IMR-90 (cell line): Measurements from ENCODE around the gene EIF4B. TPM values are rescaled to one million over a fixed set of nuclear protein-coding genes. Genes with fewer than 3 reads are reported as not detected.

Experiments
- ATAC-seq: fragments of 200-7000 bp; cut with Tn5 transposase; 2 replicates; pipeline ENCODE4 v1.9.1; 2020; ENCODE audit warnings: low read depth, mild to moderate bottlenecking, moderate library complexity
- BruUV-seq: library from RNA; stranded (reverse); fragments of 400-500 nt; replicated peaks from 2 replicates; lab custom pipeline; 2021; lab: Mats Ljungman, UMichigan
- CTCF ChIA-PET: fragments of 300-600 bp; formaldehyde crosslinking; extraction: SDS; loops from one replicate; lab custom pipeline; 2021; ENCODE audit warnings: antibody characterized with exemption; lab: Yijun Ruan, JAX
- POLR2A ChIA-PET: fragments of 300-600 bp; sonication (Branson Sonifier 250); formaldehyde crosslinking; loops from one replicate; lab custom pipeline; 2022; ENCODE audit warnings: antibody characterized with exemption; ENCODE audit not compliant: unreplicated experiment; lab: Charles Lee
- DNase-seq: peaks from one replicate; pipeline ENCODE4 v3.0.0; 2013
- H2AFZ ChIP-seq: replicated peaks from 2 replicates; pipeline ENCODE3; 2013; ENCODE audit warnings: low read length, mild to moderate bottlenecking; ENCODE audit not compliant: poor library complexity
- H2AK5ac ChIP-seq: 2 replicates; pipeline ENCODE4 v1.6.1; 2013; ENCODE audit warnings: low read depth, low read length, inconsistent platforms
- H2AK9ac ChIP-seq: replicated peaks from 2 replicates; pipeline ENCODE3; 2013; ENCODE audit warnings: mild to moderate bottlenecking, low read depth, low read length, moderate library complexity; ENCODE audit not compliant: poor library complexity
- H2BK120ac ChIP-seq: 2 replicates; pipeline ENCODE4 v1.6.1; 2013; ENCODE audit warnings: low read depth, low read length, inconsistent platforms
- H2BK15ac ChIP-seq: 3 replicates; pipeline ENCODE4 v1.6.1; 2013; ENCODE audit warnings: low read depth, low read length, inconsistent platforms
- H2BK20ac ChIP-seq: 2 replicates; pipeline ENCODE4 v1.6.1; 2013; ENCODE audit warnings: low read depth, mild to moderate bottlenecking, inconsistent platforms, low read length, moderate library complexity
- H2BK5ac ChIP-seq: 2 replicates; pipeline ENCODE4 v1.6.1; 2013; ENCODE audit warnings: mild to moderate bottlenecking, low read depth, low read length, inconsistent platforms; ENCODE audit not compliant: poor library complexity, severe bottlenecking
- H3K14ac ChIP-seq: replicated peaks from 2 replicates; pipeline ENCODE4 v1.6.1; 2013; ENCODE audit warnings: low read depth, low read length, inconsistent platforms
- H3K18ac ChIP-seq: 2 replicates; pipeline ENCODE4 v1.6.1; 2013; ENCODE audit warnings: low read depth, low read length, control low read depth
- H3K23ac ChIP-seq: 2 replicates; pipeline ENCODE4 v1.6.1; 2013; ENCODE audit warnings: low read depth, low read length, inconsistent platforms
- H3K27ac ChIP-seq: 2 replicates; pipeline ENCODE4 v1.5.1; 2013; ENCODE audit warnings: mild to moderate bottlenecking, control low read depth, low read length; ENCODE audit not compliant: insufficient read depth
- H3K27me3 ChIP-seq: 2 replicates; pipeline ENCODE4 v1.6.1; 2013; ENCODE audit warnings: low read length; ENCODE audit not compliant: control insufficient read depth, insufficient read depth
- H3K36me3 ChIP-seq: 2 replicates; pipeline ENCODE4 v1.6.1; 2013; ENCODE audit warnings: low read length, mixed read lengths; ENCODE audit not compliant: control insufficient read depth, insufficient read depth
- H3K4ac ChIP-seq: 2 replicates; pipeline ENCODE4 v1.6.1; 2013; ENCODE audit warnings: low read depth, low read length, inconsistent platforms
- H3K4me1 ChIP-seq: 2 replicates; pipeline ENCODE4 v1.6.1; 2013; ENCODE audit warnings: low read length, mixed read lengths; ENCODE audit not compliant: control insufficient read depth, insufficient read depth
- H3K4me2 ChIP-seq: 2 replicates; pipeline ENCODE4 v1.6.1; 2013; ENCODE audit warnings: low read depth, mild to moderate bottlenecking, control low read depth, low read length, moderate library complexity
- H3K4me3 ChIP-seq: 2 replicates; pipeline ENCODE4 v1.5.1; 2013; ENCODE audit warnings: low read depth, mild to moderate bottlenecking, control low read depth, low read length, moderate library complexity; ENCODE audit not compliant: insufficient read depth
- H3K56ac ChIP-seq: 2 replicates; pipeline ENCODE4 v1.6.1; 2013; ENCODE audit warnings: low read length, inconsistent platforms; ENCODE audit not compliant: insufficient read depth; ENCODE audit errors: extremely low read depth
- H3K79me1 ChIP-seq, 2 experiments: 2 replicates each; pipeline ENCODE4 v1.6.1; 2013; ENCODE audit warnings: low read length in 2 of 2, inconsistent platforms in 1 of 2, low read depth in 1 of 2
- H3K9ac ChIP-seq: 2 replicates; pipeline ENCODE4 v1.6.1; 2013; ENCODE audit warnings: low read depth, low read length, control low read depth
- H3K9me1 ChIP-seq: 2 replicates; pipeline ENCODE4 v1.6.1; 2013; ENCODE audit warnings: low read length, inconsistent platforms; ENCODE audit not compliant: insufficient read depth
- H3K9me3 ChIP-seq: 2 replicates; pipeline ENCODE4 v1.6.1; 2013; ENCODE audit warnings: low read length; ENCODE audit not compliant: control insufficient read depth, insufficient read depth
- H4K20me1 ChIP-seq: 2 replicates; pipeline ENCODE4 v1.6.1; 2013; ENCODE audit warnings: low read length, inconsistent platforms; ENCODE audit not compliant: insufficient read depth
- H4K5ac ChIP-seq: 2 replicates; pipeline ENCODE4 v1.6.1; 2013; ENCODE audit warnings: mild to moderate bottlenecking, low read depth, low read length, control low read depth
- H4K8ac ChIP-seq, 2 experiments: 2 replicates each; pipeline ENCODE4 v1.6.1; 2013; ENCODE audit warnings: low read depth in 2 of 2, low read length in 2 of 2, control low read depth in 1 of 2, inconsistent platforms in 1 of 2
- H4K91ac ChIP-seq: 2 replicates; pipeline ENCODE4 v1.6.1; 2013; ENCODE audit warnings: low read depth, low read length, inconsistent platforms; ENCODE audit not compliant: insufficient read depth
- CEBPB ChIP-seq: IDR thresholded peaks from 2 replicates; pipeline ENCODE4 v1.6.1; 2012; ENCODE audit warnings: low read depth, low read length, improper control_type of control experiment
- CHD1 ChIP-seq: IDR thresholded peaks from 2 replicates; pipeline ENCODE4 v1.6.1; 2012; ENCODE audit warnings: low read depth, low read length, improper control_type of control experiment
- ELK1 ChIP-seq: fragments of 150-350 bp; IDR thresholded peaks from 2 replicates; pipeline ENCODE4 v1.6.1; 2016; ENCODE audit warnings: low read depth, mild to moderate bottlenecking, low read length, moderate library complexity, borderline replicate concordance
- FOS ChIP-seq: fragments of 150-350 bp; IDR thresholded peaks from 2 replicates; pipeline ENCODE4 v1.6.1; 2016; ENCODE audit warnings: low read depth, low read length
- MAFK ChIP-seq: IDR thresholded peaks from 2 replicates; pipeline ENCODE4 v1.6.1; 2012; ENCODE audit warnings: low read depth, low read length, improper control_type of control experiment
- MAZ ChIP-seq: IDR thresholded peaks from 2 replicates; pipeline ENCODE4 v1.6.1; 2012; ENCODE audit warnings: low read depth, mild to moderate bottlenecking, low read length, improper control_type of control experiment, moderate library complexity, borderline replicate concordance
- MXI1 ChIP-seq: IDR thresholded peaks from 2 replicates; pipeline ENCODE4 v1.6.1; 2012; ENCODE audit warnings: low read depth, mild to moderate bottlenecking, low read length, moderate library complexity, borderline replicate concordance
- NFE2L2 ChIP-seq: fragments of 150-350 bp; IDR thresholded peaks from 2 replicates; pipeline ENCODE4 v1.6.1; 2016; ENCODE audit warnings: low read depth, mild to moderate bottlenecking, low read length
- POLR2A ChIP-seq: IDR thresholded peaks from 2 replicates; pipeline ENCODE4 v1.6.1; 2012; ENCODE audit warnings: mild to moderate bottlenecking, low read depth, low read length
- RAD21 ChIP-seq: IDR thresholded peaks from 2 replicates; pipeline ENCODE4 v1.6.1; 2012; ENCODE audit warnings: low read length, improper control_type of control experiment
- RCOR1 ChIP-seq: IDR thresholded peaks from 2 replicates; pipeline ENCODE4 v1.6.1; 2012; ENCODE audit warnings: mild to moderate bottlenecking, low read length, improper control_type of control experiment; ENCODE audit not compliant: insufficient replicate concordance
- RFX5 ChIP-seq: IDR thresholded peaks from 2 replicates; pipeline ENCODE4 v1.8.0; 2012; ENCODE audit warnings: low read depth, mild to moderate bottlenecking, low read length, moderate library complexity
- SMC3 ChIP-seq: fragments of 150-350 bp; IDR thresholded peaks from 2 replicates; pipeline ENCODE4 v1.6.1; 2016; ENCODE audit warnings: low read depth, mild to moderate bottlenecking, antibody characterized with exemption, low read length, moderate library complexity
- WGBS, 2 experiments: methylation state at CpG; one replicate each; pipeline versions ENCODE4 v1.1.5 to v1.1.7; 2013; ENCODE audit warnings: missing lambda C conversion rate in 2 of 2; ENCODE audit not compliant: insufficient read length in 1 of 2; ENCODE audit errors: extremely low coverage in 2 of 2; 5-methylcytosine and 5-hydroxymethylcytosine counted together
- dilution Hi-C: fragments of 300-500 bp; cut with HindIII; formaldehyde crosslinking; loops from one replicate; pipeline ENCODE4 v1.14.3; 2018; ENCODE audit warnings: low sequenced_read_pairs; ENCODE audit not compliant: unreplicated experiment
- in situ Hi-C: fragments of 300-500 bp; cut with MboI; formaldehyde crosslinking; loops from 3 replicates; pipeline ENCODE4 v1.14.3; 2019; ENCODE audit warnings: low sequenced_read_pairs, inconsistent platforms, mixed read lengths
- intact Hi-C: fragments of 100-400 bp; cut with micrococcal nuclease; formaldehyde crosslinking; loops from 2 replicates; pipeline ENCODE4 v1.10.0; 2022
- polyA plus RNA-seq, 3 experiments: library from polyadenylated mRNA; depleted of rRNA; stranded (reverse); fragments of >200 nt; gene quantifications; 2 replicates each; pipeline ENCODE4 v1.2.3, GENCODE V29; 2012; ENCODE audit warnings: low replicate concordance in 1 of 3
- total RNA-seq: library from RNA; depleted of rRNA; stranded (reverse); fragments of >200 nt; gene quantifications from 2 replicates; pipeline ENCODE4 v1.2.3, GENCODE V29; 2012
- TF ChIP-seq, protein P1 (sequence below): fragments of 150-350 bp; IDR thresholded peaks from 2 replicates; pipeline ENCODE4 v1.6.1; 2017; ENCODE audit warnings: mild to moderate bottlenecking, antibody characterized with exemption, low read length, low read depth
- TF ChIP-seq, protein P2 (sequence below): conservative IDR thresholded peaks from 2 replicates; pipeline ENCODE4 v1.5.1; 2012; ENCODE audit warnings: mild to moderate bottlenecking, low read depth, low read length, improper control_type of control experiment

The EIF4B gene
- total and polyA plus RNA-seq, 2 of the 4 experiments (the other 2 are of a cell fraction) = 313 to 671 TPM

DNA sequence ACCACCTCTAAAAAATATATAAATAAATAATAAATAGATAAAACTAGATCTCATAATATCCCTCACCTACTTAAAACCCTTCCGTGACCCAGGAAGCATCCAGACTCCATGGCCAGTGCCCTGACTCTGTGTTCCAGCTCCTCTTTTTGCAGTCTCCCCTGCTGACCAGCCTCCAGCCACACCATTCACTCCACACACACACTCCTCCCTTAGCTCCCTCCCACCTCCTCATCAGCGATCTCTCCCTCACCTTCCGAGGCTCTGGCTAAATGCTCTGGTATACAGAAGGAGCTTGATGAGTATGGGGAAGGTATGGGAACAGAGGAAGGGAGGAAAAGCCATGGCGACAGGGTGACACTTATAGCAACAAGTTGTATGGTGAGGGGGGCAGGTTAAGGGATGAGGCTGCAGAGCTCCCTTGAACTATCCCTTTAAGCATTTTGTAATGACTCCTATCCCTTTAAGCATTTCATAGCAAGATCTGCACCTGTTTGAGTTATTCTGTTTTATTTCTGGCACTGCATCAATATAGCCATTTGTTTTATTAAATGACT lies 26.1 kb upstream of the EIF4B start:
- H2BK5ac ChIP-seq = no peak overlapping the region
- H3K9me3 ChIP-seq = no peaks in the 10 kb centered on the region
- peaks cover 15% of the 10 kb centered on the region for H3K4me1 ChIP-seq
- no CpG with 5 or more reads among the region's 4 CpGs for WGBS, 2 experiments
- H3K4me3 ChIP-seq = no peak overlapping the region
- no peak overlapping the region; the same call in 1 of the 2 replicates for H3K27ac ChIP-seq
- POLR2A ChIA-PET = interaction anchor here (1.3 kb wide), 1 partner anchor 95 kb away, joined by 4 read pairs; no protein-coding TSS in a partner anchor
- H2AK9ac ChIP-seq = peak overlapping the region; percentile 42
- H3K79me1 ChIP-seq = no peaks in the 10 kb centered on the region; a peak in 1 of 4 replicates
- H3K4ac ChIP-seq = no peak overlapping the region; the same call in 1 of the 2 replicates
- H3K9me1 ChIP-seq = peaks cover 18% of the 10 kb centered on the region
- peak overlapping the region; percentile 56; the same call in 1 of the 2 replicates for H2BK120ac ChIP-seq
- no peak overlapping the region for H3K9ac ChIP-seq
- no peak overlapping the region for H4K5ac ChIP-seq
- dilution Hi-C loops = loop anchor here (25.0 kb wide), 1 partner anchor 93 kb away; no protein-coding TSS in a partner anchor
- in situ Hi-C loops = loop anchor here (10.0 kb wide), 2 partner anchors 395 to 605 kb away; no protein-coding TSS in a partner anchor
- no peak overlapping the region for H3K56ac ChIP-seq
- no peak overlapping the region for H3K4me2 ChIP-seq
- H4K8ac ChIP-seq = no peak overlapping the region
- peak overlapping the region; percentile 81 for H2AFZ ChIP-seq
- peak overlapping the region; percentile 60 for H2AK5ac ChIP-seq
- no peaks in the 10 kb centered on the region for H4K20me1 ChIP-seq
- intact Hi-C loops = loop anchor here (2.0 to 5.0 kb wide), 3 partner anchors 397 to 833 kb away; no protein-coding TSS in a partner anchor
- peak overlapping the region; percentile 68 for H4K91ac ChIP-seq
- BruUV-seq = no TSS peak
- H3K14ac ChIP-seq = no peak overlapping the region; the same call in 1 of the 2 replicates
- DNase-seq (no peak), ATAC-seq (no peak)
- peaks cover 2% of the 10 kb centered on the region; the same call in 1 of the 2 replicates for H3K27me3 ChIP-seq
- no peak overlapping the region for H3K23ac ChIP-seq
- peak overlapping the region; percentile 83; the same call in 2 of the 3 replicates for H2BK15ac ChIP-seq
- CTCF ChIA-PET = interaction anchor here (0.5 to 6.4 kb wide), 15 partner anchors 12 to 1354 kb away, joined by 3 to 130 read pairs (median 4); no protein-coding TSS in a partner anchor
- no peaks in the 10 kb centered on the region for H3K36me3 ChIP-seq
- peak overlapping the region; percentile 7; the same call in 1 of the 2 replicates for H2BK20ac ChIP-seq
- TF ChIP-seq CEBPB (no peak), RFX5 (no peak), CHD1 (no peak), RCOR1 (no peak), MAFK (no peak), FOS (no peak), MXI1 (no peak), RAD21 (no peak), POLR2A (no peak), SMC3 (no peak), ELK1 (no peak), MAZ (no peak), NFE2L2 (no peak)
- TF ChIP-seq, protein P1, sequence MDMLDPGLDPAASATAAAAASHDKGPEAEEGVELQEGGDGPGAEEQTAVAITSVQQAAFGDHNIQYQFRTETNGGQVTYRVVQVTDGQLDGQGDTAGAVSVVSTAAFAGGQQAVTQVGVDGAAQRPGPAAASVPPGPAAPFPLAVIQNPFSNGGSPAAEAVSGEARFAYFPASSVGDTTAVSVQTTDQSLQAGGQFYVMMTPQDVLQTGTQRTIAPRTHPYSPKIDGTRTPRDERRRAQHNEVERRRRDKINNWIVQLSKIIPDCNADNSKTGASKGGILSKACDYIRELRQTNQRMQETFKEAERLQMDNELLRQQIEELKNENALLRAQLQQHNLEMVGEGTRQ = no peak
- TF ChIP-seq, protein P2, sequence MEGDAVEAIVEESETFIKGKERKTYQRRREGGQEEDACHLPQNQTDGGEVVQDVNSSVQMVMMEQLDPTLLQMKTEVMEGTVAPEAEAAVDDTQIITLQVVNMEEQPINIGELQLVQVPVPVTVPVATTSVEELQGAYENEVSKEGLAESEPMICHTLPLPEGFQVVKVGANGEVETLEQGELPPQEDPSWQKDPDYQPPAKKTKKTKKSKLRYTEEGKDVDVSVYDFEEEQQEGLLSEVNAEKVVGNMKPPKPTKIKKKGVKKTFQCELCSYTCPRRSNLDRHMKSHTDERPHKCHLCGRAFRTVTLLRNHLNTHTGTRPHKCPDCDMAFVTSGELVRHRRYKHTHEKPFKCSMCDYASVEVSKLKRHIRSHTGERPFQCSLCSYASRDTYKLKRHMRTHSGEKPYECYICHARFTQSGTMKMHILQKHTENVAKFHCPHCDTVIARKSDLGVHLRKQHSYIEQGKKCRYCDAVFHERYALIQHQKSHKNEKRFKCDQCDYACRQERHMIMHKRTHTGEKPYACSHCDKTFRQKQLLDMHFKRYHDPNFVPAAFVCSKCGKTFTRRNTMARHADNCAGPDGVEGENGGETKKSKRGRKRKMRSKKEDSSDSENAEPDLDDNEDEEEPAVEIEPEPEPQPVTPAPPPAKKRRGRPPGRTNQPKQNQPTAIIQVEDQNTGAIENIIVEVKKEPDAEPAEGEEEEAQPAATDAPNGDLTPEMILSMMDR = no peak
- no peak overlapping the region for H3K18ac ChIP-seq
